ENCODE results near the gene C1QTNF7. TPM values are rescaled to one million over a fixed set of nuclear protein-coding genes. Genes with fewer than 3 reads are reported as not detected.

Gene C1QTNF7
- total and polyA plus RNA-seq, 7 donors: 0.46 to 36.8 (median 11.0) TPM

DNA sequence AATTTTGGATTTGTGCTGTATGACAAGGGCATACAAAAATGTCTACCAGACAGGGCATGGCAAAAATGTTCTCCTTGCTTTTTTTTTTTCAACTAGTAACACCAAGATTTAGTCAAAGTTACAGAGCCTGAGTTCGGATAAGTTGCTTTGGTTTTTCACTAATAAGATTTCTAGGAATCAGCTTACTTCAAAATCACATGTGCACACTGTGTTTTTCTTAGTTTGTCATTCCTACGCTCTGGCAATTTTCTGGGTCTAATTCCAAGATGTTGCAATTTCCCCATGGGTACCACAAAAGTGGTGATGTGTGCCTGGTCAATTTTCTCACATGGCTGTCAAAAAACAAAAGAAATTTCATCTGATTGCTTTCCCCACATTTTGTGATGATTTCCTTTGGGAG, 6.3 kb downstream of the C1QTNF7 start:
- H3K4me1 ChIP-seq: peaks cover 0 to 20% (median 7%) of the 10 kb centered on the region in 4 donors
- H3K4me3 ChIP-seq: no peak overlapping the region
- DNase-seq: no peak
- no peak overlapping the region for H3K27ac ChIP-seq
- H3K27me3 ChIP-seq: no peaks in the 10 kb centered on the region
- 89 to 93% methylated on average over 2 of the region's 2 CpGs for WGBS, 2 donors
- H3K9me3 ChIP-seq: no peaks in the 10 kb centered on the region
- TF ChIP-seq POLR2A (IDR thresholded peaks at IDR 0.05) (no peak), POLR2AphosphoS5 (IDR thresholded peaks at IDR 0.05) (no peak), CTCF (IDR thresholded peaks at IDR 0.05) (no peak), EP300 (IDR thresholded peaks at IDR 0.05) (no peak)
- H3K36me3 ChIP-seq: no peaks in the 10 kb centered on the region
- intact Hi-C loops (cut with DNase I): no loop called here

GRCh38 chr4:15434676-15435075, 6.8 kb downstream of the C1QTNF7 start:
- Histone ChIP-seq H3K4me3 (no peak overlapping the region), H3K27ac (no peak overlapping the region), H3K4me1 (peaks cover 0 to 15% (median 7%) of the 10 kb centered on the region in 4 donors), H3K36me3 (no peaks in the 10 kb centered on the region), H3K27me3 (no peaks in the 10 kb centered on the region), H3K9me3 (no peaks in the 10 kb centered on the region)
- intact Hi-C loops (cut with DNase I): no loop called here
- WGBS, 2 donors: 77 to 92% methylated on average over 2 of the region's 2 CpGs
- no peak for DNase-seq
- TF ChIP-seq EP300 (IDR thresholded peaks at IDR 0.05) (no peak), POLR2AphosphoS5 (IDR thresholded peaks at IDR 0.05) (no peak), POLR2A (IDR thresholded peaks at IDR 0.05) (no peak), CTCF (IDR thresholded peaks at IDR 0.05) (no peak)

GRCh38 chr4:15436513-15436912, 8.7 kb downstream of the C1QTNF7 start:
- 4 to 25% methylated on average over 2 of the region's 2 CpGs for WGBS, 2 donors
- Histone ChIP-seq H3K27me3 (no peaks in the 10 kb centered on the region), H3K4me3 (no peak overlapping the region), H3K4me1 (peaks cover 0 to 13% (median 7%) of the 10 kb centered on the region in 4 donors), H3K27ac (no peak overlapping the region), H3K36me3 (no peaks in the 10 kb centered on the region), H3K9me3 (no peaks in the 10 kb centered on the region)
- no peak for DNase-seq
- intact Hi-C loops (cut with DNase I): no loop called here
- TF ChIP-seq EP300 (IDR thresholded peaks at IDR 0.05) (no peak), CTCF (IDR thresholded peaks at IDR 0.05) (no peak), POLR2A (IDR thresholded peaks at IDR 0.05) (no peak), POLR2AphosphoS5 (IDR thresholded peaks at IDR 0.05) (no peak)

DNA sequence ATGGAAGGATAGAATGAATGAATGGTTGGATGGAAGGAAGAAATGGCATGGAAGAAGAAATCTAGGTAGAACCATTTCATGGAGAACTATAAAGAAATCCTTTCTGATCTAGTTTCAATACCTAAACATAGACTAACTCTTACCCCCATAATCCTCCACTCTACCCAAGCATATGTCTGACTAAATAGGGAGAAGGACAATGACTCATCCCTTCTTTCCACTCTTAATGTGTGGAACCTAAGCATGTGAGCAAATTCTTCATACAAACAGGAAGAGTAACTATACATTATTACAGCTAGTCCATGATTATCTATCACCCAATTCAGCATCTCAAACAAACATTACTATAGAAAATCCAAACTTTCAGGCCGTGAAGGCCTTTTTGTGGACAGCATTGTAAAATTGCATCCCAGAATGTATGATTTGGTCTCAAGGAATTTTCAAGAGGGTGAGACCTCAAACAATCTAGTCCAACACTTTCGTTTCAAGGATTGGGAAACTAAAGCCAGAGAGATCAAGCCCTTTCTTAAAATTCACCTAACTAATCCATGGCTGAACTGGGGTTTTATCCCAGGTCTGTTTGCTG, 11.2 kb downstream of the C1QTNF7 start:
- Histone ChIP-seq H3K27me3 (no peaks in the 10 kb centered on the region), H3K36me3 (peaks cover 0 to 4% (median 0%) of the 10 kb centered on the region in 4 donors), H3K4me3 (no peak overlapping the region), H3K9me3 (no peaks in the 10 kb centered on the region), H3K27ac (no peak overlapping the region), H3K4me1 (peaks cover 0 to 23% (median 14%) of the 10 kb centered on the region in 4 donors)
- no peak for TF ChIP-seq CTCF (IDR thresholded peaks at IDR 0.05)
- TF ChIP-seq POLR2A (IDR thresholded peaks at IDR 0.05): no peak
- no peak for TF ChIP-seq EP300 (IDR thresholded peaks at IDR 0.05)
- no peak for TF ChIP-seq POLR2AphosphoS5 (IDR thresholded peaks at IDR 0.05)
- DNase-seq: no peak
- intact Hi-C loops (cut with DNase I): no loop called here
- 62 to 72% methylated on average over 2 of the region's 2 CpGs for WGBS, 2 donors

Measured in sigmoid colon (tissue), 7 donors.